ENCODE results near the gene USH1C. TPM values are rescaled to one million over a fixed set of nuclear protein-coding genes. Genes with fewer than 3 reads are reported as not detected.

USH1C gene
- total RNA-seq, 2 experiments from 2014 or later, result not detected

DNA sequence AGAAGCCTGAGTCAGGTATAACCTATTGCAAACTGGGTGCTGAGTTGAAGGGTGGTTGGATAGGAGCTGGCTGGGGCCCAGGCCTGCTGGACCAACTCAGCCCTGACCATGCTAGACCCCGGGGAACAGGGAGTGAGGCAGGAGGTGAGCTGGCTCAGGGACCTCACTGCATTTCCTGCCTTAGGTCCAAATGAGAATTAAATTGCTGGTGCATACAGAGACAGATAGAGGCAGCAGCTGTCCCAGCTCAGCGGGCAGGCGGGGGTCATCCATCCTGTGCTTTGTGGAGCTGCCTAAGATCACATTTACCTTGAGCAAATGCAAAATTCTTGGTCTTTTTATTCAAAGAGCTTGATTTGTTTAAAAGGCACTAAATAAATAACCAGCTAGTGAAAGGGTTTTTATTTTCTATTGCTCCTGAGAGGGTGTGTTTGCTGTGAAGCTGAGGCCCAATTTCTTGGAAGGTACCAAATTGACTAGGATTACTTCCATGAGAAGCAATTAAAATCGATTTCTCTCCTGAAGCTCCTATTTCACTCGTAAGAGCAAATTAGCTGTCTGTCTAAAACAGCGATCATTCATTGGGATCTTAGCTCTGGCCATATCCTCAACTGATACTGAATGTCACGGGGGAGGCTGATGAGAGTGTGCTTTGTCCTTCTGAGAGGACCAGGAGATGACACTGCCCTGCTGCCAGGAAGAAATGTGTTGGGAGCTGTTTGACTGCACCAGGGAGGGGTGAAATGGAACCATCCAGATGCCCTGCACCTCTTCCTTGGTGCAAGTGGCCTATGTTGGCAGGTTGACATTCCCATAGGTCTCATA lies 24.9 kb downstream of the USH1C start:
- intact Hi-C loops (cut with micrococcal nuclease), result no loop called here
- ATAC-seq, result no peak
- TF ChIP-seq, protein P1, sequence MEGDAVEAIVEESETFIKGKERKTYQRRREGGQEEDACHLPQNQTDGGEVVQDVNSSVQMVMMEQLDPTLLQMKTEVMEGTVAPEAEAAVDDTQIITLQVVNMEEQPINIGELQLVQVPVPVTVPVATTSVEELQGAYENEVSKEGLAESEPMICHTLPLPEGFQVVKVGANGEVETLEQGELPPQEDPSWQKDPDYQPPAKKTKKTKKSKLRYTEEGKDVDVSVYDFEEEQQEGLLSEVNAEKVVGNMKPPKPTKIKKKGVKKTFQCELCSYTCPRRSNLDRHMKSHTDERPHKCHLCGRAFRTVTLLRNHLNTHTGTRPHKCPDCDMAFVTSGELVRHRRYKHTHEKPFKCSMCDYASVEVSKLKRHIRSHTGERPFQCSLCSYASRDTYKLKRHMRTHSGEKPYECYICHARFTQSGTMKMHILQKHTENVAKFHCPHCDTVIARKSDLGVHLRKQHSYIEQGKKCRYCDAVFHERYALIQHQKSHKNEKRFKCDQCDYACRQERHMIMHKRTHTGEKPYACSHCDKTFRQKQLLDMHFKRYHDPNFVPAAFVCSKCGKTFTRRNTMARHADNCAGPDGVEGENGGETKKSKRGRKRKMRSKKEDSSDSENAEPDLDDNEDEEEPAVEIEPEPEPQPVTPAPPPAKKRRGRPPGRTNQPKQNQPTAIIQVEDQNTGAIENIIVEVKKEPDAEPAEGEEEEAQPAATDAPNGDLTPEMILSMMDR (IDR thresholded peaks at IDR 0.05), result no peak
- no peak for DNase-seq
- ChIA-PET POLR2A (interaction anchor here (0.6 kb wide), 2 partner anchors 63 to 783 kb away, joined by 3 read pairs; no protein-coding TSS in a partner anchor), CTCF (interaction anchor here (0.8 to 5.4 kb wide), 5 partner anchors 9 to 136 kb away, joined by 3 to 47 read pairs (median 6); partner anchors contain the start of gene KCNJ11)
- H3K9me3 Mint-ChIP-seq, result no peaks in the 10 kb centered on the region
- H3K4me1 Mint-ChIP-seq (ENCODE audit: low read depth), result no peaks in the 10 kb centered on the region
- no peak overlapping the region for H3K4me3 Mint-ChIP-seq
- no peaks in the 10 kb centered on the region for H3K27me3 Mint-ChIP-seq
- H3K36me3 Mint-ChIP-seq (ENCODE audit: low read depth), result no peaks in the 10 kb centered on the region
- H3K27ac Mint-ChIP-seq, result no peak overlapping the region

DNA sequence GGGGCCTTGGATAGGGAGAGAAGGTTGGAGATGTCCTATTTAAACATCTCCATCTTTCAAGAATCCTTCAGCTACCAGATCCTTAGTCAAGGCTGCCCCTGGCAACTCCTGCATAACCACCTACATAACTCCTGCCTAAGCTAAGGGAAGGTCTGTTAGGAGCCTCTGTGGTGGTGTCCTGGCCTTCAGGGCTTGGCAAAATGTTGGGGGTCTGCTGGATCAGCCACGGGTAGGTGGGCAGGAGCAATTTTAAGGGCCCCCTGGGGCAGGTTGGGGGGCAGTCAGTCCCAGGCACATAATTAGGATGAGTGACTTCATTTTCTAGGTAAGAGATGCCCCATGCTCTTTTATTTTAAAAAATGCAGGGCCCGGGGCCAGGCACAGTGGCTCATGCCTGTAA lies 25.9 kb downstream of the USH1C start:
- ChIA-PET POLR2A (interaction anchor here (0.6 kb wide), 1 partner anchor 64 kb away, joined by 3 read pairs; no protein-coding TSS in a partner anchor), CTCF (interaction anchor here (1.1 to 5.4 kb wide), 3 partner anchors 10 to 135 kb away, joined by 3 to 47 read pairs (median 15); partner anchors contain the start of gene KCNJ11)
- Mint-ChIP-seq H3K4me1 (ENCODE audit: low read depth) (no peaks in the 10 kb centered on the region), H3K36me3 (ENCODE audit: low read depth) (no peaks in the 10 kb centered on the region), H3K4me3 (no peak overlapping the region), H3K27me3 (no peaks in the 10 kb centered on the region), H3K27ac (no peak overlapping the region), H3K9me3 (no peaks in the 10 kb centered on the region)
- ATAC-seq (no peak), DNase-seq (no peak)
- intact Hi-C loops (cut with micrococcal nuclease), result no loop called here
- TF ChIP-seq, protein P1 (IDR thresholded peaks at IDR 0.05), result no peak

DNA sequence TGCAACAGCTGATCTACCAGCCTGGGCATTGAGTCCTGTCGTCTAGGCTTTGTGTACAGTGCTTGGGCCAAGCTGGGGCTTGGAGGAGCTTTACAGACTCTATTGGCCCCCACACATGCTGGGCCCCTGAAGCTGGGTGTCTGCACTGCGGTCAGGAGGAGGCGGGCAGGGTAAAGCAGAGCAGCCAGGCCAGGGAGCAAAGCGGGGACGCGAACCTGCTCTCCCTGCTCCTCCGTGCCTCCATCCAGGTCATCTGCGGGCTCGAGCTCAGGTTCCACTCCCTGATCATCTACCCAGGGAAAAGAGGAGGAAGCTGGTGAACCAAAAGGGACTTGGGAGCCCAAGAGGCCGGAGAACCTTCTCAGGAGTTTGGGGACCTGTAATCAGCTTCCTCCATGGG lies 27.0 kb downstream of the USH1C start:
- CTCF ChIA-PET, result interaction anchor here (0.6 to 5.4 kb wide), 4 partner anchors 9 to 294 kb away, joined by 3 to 47 read pairs (median 7); no protein-coding TSS in a partner anchor
- H3K4me1 Mint-ChIP-seq (ENCODE audit: low read depth), result no peaks in the 10 kb centered on the region
- no peaks in the 10 kb centered on the region for H3K27me3 Mint-ChIP-seq
- no peak for ATAC-seq
- no peak overlapping the region for H3K27ac Mint-ChIP-seq
- TF ChIP-seq, protein P1 (IDR thresholded peaks at IDR 0.05), result no peak
- H3K4me3 Mint-ChIP-seq, result no peak overlapping the region
- H3K9me3 Mint-ChIP-seq, result no peaks in the 10 kb centered on the region
- intact Hi-C loops (cut with micrococcal nuclease), result no loop called here
- no peaks in the 10 kb centered on the region for H3K36me3 Mint-ChIP-seq (ENCODE audit: low read depth)
- POLR2A ChIA-PET, result interaction anchor here (0.6 kb wide), 1 partner anchor 18 kb away, joined by 3 read pairs; no protein-coding TSS in a partner anchor
- no peak for DNase-seq

DNA sequence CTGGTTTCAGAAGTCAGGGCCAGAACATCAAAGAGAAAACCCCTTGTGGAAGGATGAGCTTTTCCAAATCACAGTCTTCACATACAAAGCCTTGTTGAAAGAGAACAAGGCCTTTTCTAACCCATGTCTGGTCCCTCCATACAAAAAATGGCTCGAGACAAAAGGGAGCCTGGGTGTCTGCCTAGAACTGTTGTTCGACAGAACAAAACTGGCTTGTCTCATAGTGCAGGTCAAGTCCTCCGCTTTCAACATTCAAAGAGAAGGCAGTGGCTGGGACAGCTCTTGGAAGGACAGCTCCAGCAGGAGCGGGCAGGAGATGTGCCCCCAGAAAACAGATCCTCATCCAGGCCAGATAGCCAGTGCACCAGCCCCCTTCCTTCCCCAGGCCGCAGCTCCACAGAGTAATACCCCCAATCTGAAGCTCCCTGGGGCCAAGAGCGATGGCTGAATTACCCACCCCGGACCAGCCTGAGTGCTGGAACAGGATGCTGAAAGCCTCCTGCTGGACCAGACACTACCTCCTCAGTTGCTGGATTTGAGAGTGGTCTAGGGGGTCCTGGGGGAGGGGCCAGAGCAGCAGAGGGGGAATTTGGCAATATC lies 27.6 kb downstream of the USH1C start:
- ATAC-seq, result no peak
- TF ChIP-seq, protein P1 (IDR thresholded peaks at IDR 0.05), result no peak
- H3K27me3 Mint-ChIP-seq, result no peaks in the 10 kb centered on the region
- CTCF ChIA-PET, result interaction anchor here (0.6 to 5.4 kb wide), 7 partner anchors 9 to 293 kb away, joined by 3 to 47 read pairs (median 4); no protein-coding TSS in a partner anchor
- intact Hi-C loops (cut with micrococcal nuclease), result no loop called here
- no peak overlapping the region for H3K27ac Mint-ChIP-seq
- no peaks in the 10 kb centered on the region for H3K4me1 Mint-ChIP-seq (ENCODE audit: low read depth)
- no peak overlapping the region for H3K4me3 Mint-ChIP-seq
- POLR2A ChIA-PET, result no interaction called here
- no peak for DNase-seq
- no peaks in the 10 kb centered on the region for H3K9me3 Mint-ChIP-seq
- H3K36me3 Mint-ChIP-seq (ENCODE audit: low read depth), result no peaks in the 10 kb centered on the region

Data from activated CD8-positive, alpha-beta T cell treated with anti-CD3 and anti-CD28 coated beads for 36 hours (primary cell).